A549 (cell line): Measurements from ENCODE around the gene MYF5.

Experiments used
- BHLHE40 ChIP-seq: IDR thresholded peaks from 2 replicates; pipeline ENCODE4 v1.6.1; 2012; ENCODE audit warnings: low read depth, low read length, inconsistent platforms
- CEBPB ChIP-seq, 2 experiments: fragments of >200 bp in 1 of 2; sonication (Bioruptor Twin) in 1 of 2; formaldehyde crosslinking in 1 of 2; IDR thresholded peaks; 2 replicates each; pipeline ENCODE4 v1.6.1; 2012 to 2016
- EP300 ChIP-seq, 2 experiments: fragments of >200 bp; sonication (Bioruptor Twin); formaldehyde crosslinking; IDR thresholded peaks; 2 replicates in 1 of 2; 3 replicates in 1 of 2; pipeline ENCODE4 v1.6.1; 2016 to 2017
- JUN ChIP-seq, 2 experiments: fragments of >200 bp; sonication (Bioruptor Twin); formaldehyde crosslinking; IDR thresholded peaks; 2 replicates in 1 of 2; 3 replicates in 1 of 2; pipeline ENCODE4 v1.6.1; 2016 to 2017
- JUNB ChIP-seq: fragments of >200 bp; sonication (Bioruptor Twin); formaldehyde crosslinking; IDR thresholded peaks from 2 replicates; pipeline ENCODE4 v1.6.1; 2016
- KDM5A ChIP-seq: fragments of 200-600 bp; sonication (generic); IDR thresholded peaks from 2 replicates; pipeline ENCODE4 v1.6.1; 2016; ENCODE audit warnings: antibody characterized with exemption, mild to moderate bottlenecking
- MAZ ChIP-seq: fragments of 150-350 bp; IDR thresholded peaks from 2 replicates; pipeline ENCODE4 v1.6.1; 2014; ENCODE audit warnings: antibody characterized with exemption, low read depth, low read length, borderline replicate concordance
- POLR2A ChIP-seq: IDR thresholded peaks from 2 replicates; pipeline ENCODE4 v1.6.1; 2012; ENCODE audit warnings: mild to moderate bottlenecking, low read length
- RAD21 ChIP-seq, 2 experiments: fragments of >200 bp in 1 of 2; sonication (Bioruptor Twin) in 1 of 2; formaldehyde crosslinking in 1 of 2; IDR thresholded peaks in 1 of 2; conservative IDR thresholded peaks in 1 of 2; 2 replicates in 1 of 2; 3 replicates in 1 of 2; pipeline ENCODE4 v1.6.1; 2012 to 2018; ENCODE audit warnings: inconsistent platforms in 1 of 2
- SMC3 ChIP-seq: fragments of >200 bp; sonication (Bioruptor Twin); formaldehyde crosslinking; IDR thresholded peaks from 3 replicates; pipeline ENCODE4 v1.6.1; 2018; ENCODE audit warnings: inconsistent platforms
- ZFP36 ChIP-seq: fragments of 450-650 bp; IDR thresholded peaks from 2 replicates; pipeline ENCODE4 v1.6.1; 2014; ENCODE audit warnings: borderline replicate concordance; ENCODE audit not compliant: partially characterized antibody
- TF ChIP-seq, protein P1 (sequence below): fragments of >200 bp; sonication (Bioruptor Twin); formaldehyde crosslinking; IDR thresholded peaks from 3 replicates; pipeline ENCODE4 v1.5.1; 2016
- TF ChIP-seq, protein P2 (sequence below): fragments of 200-600 bp; sonication (generic); IDR thresholded peaks from 2 replicates; pipeline ENCODE4 v1.6.1; 2016; ENCODE audit warnings: antibody characterized with exemption, mild to moderate bottlenecking, moderate library complexity
- TF ChIP-seq, protein P3 (sequence below): fragments of 450-650 bp; IDR thresholded peaks from 2 replicates; pipeline ENCODE4 v1.6.1; 2014; ENCODE audit warnings: antibody characterized with exemption

DNA sequence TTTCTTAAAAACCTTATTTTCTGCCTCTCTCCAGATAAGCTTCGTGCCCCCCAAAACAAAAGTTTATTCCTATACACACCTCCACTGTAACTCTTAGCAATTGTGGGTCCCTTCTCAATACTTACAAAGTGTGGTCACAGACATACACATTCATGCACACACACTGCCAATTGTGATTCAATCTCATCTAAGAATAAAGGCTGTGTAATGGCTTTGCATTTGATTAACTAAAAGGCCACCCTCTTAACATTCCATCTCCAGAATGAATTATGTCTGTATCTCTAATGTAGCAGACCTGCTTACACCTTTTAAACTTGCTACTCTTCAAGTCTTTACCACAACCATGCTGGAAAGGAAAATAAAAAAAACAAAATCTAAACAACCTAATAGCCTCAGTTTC lies 49.5 kb downstream of the MYF5 start:
- TF ChIP-seq JUN (IDR thresholded peaks at IDR 0.05), result no peak
- TF ChIP-seq, protein P1, sequence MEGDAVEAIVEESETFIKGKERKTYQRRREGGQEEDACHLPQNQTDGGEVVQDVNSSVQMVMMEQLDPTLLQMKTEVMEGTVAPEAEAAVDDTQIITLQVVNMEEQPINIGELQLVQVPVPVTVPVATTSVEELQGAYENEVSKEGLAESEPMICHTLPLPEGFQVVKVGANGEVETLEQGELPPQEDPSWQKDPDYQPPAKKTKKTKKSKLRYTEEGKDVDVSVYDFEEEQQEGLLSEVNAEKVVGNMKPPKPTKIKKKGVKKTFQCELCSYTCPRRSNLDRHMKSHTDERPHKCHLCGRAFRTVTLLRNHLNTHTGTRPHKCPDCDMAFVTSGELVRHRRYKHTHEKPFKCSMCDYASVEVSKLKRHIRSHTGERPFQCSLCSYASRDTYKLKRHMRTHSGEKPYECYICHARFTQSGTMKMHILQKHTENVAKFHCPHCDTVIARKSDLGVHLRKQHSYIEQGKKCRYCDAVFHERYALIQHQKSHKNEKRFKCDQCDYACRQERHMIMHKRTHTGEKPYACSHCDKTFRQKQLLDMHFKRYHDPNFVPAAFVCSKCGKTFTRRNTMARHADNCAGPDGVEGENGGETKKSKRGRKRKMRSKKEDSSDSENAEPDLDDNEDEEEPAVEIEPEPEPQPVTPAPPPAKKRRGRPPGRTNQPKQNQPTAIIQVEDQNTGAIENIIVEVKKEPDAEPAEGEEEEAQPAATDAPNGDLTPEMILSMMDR, result no peak
- no peak for TF ChIP-seq ZFP36
- TF ChIP-seq CEBPB (IDR thresholded peaks at IDR 0.05), result no peak
- no peak for TF ChIP-seq POLR2A
- TF ChIP-seq SMC3, result no peak
- no peak for TF ChIP-seq EP300 (IDR thresholded peaks at IDR 0.05)
- TF ChIP-seq, protein P2, sequence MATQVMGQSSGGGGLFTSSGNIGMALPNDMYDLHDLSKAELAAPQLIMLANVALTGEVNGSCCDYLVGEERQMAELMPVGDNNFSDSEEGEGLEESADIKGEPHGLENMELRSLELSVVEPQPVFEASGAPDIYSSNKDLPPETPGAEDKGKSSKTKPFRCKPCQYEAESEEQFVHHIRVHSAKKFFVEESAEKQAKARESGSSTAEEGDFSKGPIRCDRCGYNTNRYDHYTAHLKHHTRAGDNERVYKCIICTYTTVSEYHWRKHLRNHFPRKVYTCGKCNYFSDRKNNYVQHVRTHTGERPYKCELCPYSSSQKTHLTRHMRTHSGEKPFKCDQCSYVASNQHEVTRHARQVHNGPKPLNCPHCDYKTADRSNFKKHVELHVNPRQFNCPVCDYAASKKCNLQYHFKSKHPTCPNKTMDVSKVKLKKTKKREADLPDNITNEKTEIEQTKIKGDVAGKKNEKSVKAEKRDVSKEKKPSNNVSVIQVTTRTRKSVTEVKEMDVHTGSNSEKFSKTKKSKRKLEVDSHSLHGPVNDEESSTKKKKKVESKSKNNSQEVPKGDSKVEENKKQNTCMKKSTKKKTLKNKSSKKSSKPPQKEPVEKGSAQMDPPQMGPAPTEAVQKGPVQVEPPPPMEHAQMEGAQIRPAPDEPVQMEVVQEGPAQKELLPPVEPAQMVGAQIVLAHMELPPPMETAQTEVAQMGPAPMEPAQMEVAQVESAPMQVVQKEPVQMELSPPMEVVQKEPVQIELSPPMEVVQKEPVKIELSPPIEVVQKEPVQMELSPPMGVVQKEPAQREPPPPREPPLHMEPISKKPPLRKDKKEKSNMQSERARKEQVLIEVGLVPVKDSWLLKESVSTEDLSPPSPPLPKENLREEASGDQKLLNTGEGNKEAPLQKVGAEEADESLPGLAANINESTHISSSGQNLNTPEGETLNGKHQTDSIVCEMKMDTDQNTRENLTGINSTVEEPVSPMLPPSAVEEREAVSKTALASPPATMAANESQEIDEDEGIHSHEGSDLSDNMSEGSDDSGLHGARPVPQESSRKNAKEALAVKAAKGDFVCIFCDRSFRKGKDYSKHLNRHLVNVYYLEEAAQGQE, result no peak
- no peak for TF ChIP-seq MAZ
- TF ChIP-seq, protein P3, sequence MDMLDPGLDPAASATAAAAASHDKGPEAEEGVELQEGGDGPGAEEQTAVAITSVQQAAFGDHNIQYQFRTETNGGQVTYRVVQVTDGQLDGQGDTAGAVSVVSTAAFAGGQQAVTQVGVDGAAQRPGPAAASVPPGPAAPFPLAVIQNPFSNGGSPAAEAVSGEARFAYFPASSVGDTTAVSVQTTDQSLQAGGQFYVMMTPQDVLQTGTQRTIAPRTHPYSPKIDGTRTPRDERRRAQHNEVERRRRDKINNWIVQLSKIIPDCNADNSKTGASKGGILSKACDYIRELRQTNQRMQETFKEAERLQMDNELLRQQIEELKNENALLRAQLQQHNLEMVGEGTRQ, result no peak
- TF ChIP-seq BHLHE40, result no peak
- TF ChIP-seq KDM5A, result no peak
- TF ChIP-seq JUNB, result no peak
- no peak for TF ChIP-seq RAD21 (conservative IDR thresholded peaks at IDR 0.05 in 1 of 2, IDR thresholded peaks at IDR 0.05 in 1 of 2)
